ENCODE results near the gene NTRK1. TPM values are rescaled to one million over a fixed set of nuclear protein-coding genes. Genes with fewer than 3 reads are reported as not detected.

The NTRK1 gene
- total and polyA plus RNA-seq, 4 donors: 0.15 to 0.61 (median 0.24) TPM; not detected in 1

DNA sequence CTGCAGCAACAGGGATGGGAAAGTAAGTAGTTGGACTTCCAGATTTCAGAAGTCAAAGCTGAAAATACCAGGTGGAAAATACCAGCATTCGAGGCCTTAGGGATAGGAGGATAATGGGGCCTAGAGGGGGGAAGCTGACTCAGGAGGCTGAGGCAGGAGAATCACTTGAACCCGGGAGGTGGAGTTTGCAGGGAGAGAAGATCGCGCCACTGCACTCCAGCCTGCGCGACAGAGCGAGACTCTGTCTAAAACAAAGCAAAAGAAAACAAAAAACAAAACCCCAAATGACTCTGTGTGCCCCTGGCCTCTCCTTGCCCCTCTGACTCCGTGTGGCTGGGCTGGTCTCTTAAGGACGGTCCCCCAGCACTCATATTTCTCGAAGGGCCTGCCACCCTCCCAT lies 47.4 kb upstream of the NTRK1 start:
- 47 to 55% methylated on average over 10 of the region's 10 CpGs for WGBS, 2 donors
- no peaks in the 10 kb centered on the region for H3K36me3 ChIP-seq (ENCODE audit: control insufficient read depth in 4 of 4, insufficient read depth in 4 of 4, low read length in 4 of 4)

DNA sequence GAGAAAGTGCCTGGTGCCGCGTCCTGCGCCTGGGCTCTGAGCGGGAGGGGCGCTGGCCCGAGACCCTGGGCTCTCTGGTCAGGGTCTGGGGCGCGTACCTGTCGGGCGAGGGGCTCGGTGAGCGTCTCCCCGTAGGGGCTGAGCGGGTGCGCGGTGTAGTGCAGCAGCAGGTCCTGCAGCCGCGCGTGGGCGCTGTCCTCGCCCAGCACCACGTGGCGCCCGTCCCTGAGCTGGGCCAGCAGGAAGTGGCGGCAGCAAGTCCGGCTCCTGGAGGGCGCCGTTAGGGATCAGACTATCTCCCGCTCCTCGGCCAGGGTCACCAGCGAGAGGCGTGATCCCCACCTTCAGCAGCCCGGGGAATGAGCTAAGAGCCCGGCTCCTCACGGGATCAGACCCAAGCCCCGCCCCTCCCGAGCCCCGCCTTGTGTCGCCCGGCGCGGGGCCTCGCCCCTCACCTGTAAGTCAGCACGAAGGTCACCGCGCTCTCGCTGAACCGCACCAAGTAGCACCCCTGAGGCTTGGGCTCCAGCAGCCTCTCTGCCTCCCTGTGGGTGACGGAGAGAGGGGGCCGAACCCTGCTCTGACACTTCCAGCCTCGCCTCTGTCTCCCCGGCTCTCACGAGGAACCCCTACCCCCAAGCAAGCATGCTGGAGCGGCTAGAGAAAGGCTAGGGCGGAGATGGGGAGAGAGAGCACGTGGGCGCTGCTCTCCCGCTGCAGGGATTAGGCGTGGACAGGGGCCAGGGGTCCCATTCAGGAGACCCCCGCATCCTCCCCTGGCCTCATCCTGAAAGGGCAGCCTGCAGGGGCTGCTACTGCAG lies 46.7 kb upstream of the NTRK1 start:
- ATAC-seq (ENCODE audit: insufficient read depth, low FRiP score) (peak; percentile 54), DNase-seq (peak; percentile 52 to 73 (median 67))
- WGBS, 2 donors: 13 to 14% methylated on average over 50 to 60 of the region's 60 CpGs
- peaks cover 0 to 28% (median 8%) of the 10 kb centered on the region in 5 donors for H3K4me1 ChIP-seq (ENCODE audit: control insufficient read depth in 5 of 5, insufficient read depth in 5 of 5, low read length in 5 of 5)
- H3K27ac ChIP-seq (ENCODE audit: low read depth in 1 of 2, low read length in 1 of 2): no peak overlapping the region
- H3K9ac ChIP-seq (ENCODE audit: insufficient read depth in 1 of 2, low read length in 2 of 2): peak overlapping the region in 1 of 2 donors; percentile 12
- peaks cover 0 to 7% (median 0%) of the 10 kb centered on the region in 3 donors for H3K27me3 ChIP-seq (ENCODE audit: control insufficient read depth in 3 of 3, insufficient read depth in 3 of 3, low read length in 2 of 3)
- TF ChIP-seq, protein P1, sequence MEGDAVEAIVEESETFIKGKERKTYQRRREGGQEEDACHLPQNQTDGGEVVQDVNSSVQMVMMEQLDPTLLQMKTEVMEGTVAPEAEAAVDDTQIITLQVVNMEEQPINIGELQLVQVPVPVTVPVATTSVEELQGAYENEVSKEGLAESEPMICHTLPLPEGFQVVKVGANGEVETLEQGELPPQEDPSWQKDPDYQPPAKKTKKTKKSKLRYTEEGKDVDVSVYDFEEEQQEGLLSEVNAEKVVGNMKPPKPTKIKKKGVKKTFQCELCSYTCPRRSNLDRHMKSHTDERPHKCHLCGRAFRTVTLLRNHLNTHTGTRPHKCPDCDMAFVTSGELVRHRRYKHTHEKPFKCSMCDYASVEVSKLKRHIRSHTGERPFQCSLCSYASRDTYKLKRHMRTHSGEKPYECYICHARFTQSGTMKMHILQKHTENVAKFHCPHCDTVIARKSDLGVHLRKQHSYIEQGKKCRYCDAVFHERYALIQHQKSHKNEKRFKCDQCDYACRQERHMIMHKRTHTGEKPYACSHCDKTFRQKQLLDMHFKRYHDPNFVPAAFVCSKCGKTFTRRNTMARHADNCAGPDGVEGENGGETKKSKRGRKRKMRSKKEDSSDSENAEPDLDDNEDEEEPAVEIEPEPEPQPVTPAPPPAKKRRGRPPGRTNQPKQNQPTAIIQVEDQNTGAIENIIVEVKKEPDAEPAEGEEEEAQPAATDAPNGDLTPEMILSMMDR (IDR thresholded peaks at IDR 0.05; ENCODE audit: control extremely low read depth, extremely low read depth): peak; percentile 14
- no peaks in the 10 kb centered on the region for H3K36me3 ChIP-seq (ENCODE audit: control insufficient read depth in 4 of 4, insufficient read depth in 4 of 4, low read length in 4 of 4)
- peaks cover 0 to 2% (median 0%) of the 10 kb centered on the region in 4 donors for H3K9me3 ChIP-seq (ENCODE audit: control insufficient read depth in 4 of 4, insufficient read depth in 3 of 4, low read length in 3 of 4)
- H3K4me3 ChIP-seq: peak overlapping the region; percentile 6

More for the DNA sequence above, 47.4 kb upstream of the NTRK1 start:
- TF ChIP-seq, protein P1 (IDR thresholded peaks at IDR 0.05; ENCODE audit: control extremely low read depth, extremely low read depth): no peak
- Histone ChIP-seq H3K27me3 (ENCODE audit: control insufficient read depth in 3 of 3, insufficient read depth in 3 of 3, low read length in 2 of 3) (peaks cover 0 to 7% (median 0%) of the 10 kb centered on the region in 3 donors), H3K4me1 (ENCODE audit: control insufficient read depth in 5 of 5, insufficient read depth in 5 of 5, low read length in 5 of 5) (peaks cover 0 to 28% (median 8%) of the 10 kb centered on the region in 5 donors), H3K9me3 (ENCODE audit: control insufficient read depth in 4 of 4, insufficient read depth in 3 of 4, low read length in 3 of 4) (peaks cover 0 to 2% (median 0%) of the 10 kb centered on the region in 4 donors), H3K4me3 (no peak overlapping the region), H3K9ac (ENCODE audit: insufficient read depth in 1 of 2, low read length in 2 of 2) (no peak overlapping the region), H3K27ac (ENCODE audit: low read depth in 1 of 2, low read length in 1 of 2) (no peak overlapping the region)
- no peak for DNase-seq
- ATAC-seq (ENCODE audit: insufficient read depth, low FRiP score): no peak

DNA sequence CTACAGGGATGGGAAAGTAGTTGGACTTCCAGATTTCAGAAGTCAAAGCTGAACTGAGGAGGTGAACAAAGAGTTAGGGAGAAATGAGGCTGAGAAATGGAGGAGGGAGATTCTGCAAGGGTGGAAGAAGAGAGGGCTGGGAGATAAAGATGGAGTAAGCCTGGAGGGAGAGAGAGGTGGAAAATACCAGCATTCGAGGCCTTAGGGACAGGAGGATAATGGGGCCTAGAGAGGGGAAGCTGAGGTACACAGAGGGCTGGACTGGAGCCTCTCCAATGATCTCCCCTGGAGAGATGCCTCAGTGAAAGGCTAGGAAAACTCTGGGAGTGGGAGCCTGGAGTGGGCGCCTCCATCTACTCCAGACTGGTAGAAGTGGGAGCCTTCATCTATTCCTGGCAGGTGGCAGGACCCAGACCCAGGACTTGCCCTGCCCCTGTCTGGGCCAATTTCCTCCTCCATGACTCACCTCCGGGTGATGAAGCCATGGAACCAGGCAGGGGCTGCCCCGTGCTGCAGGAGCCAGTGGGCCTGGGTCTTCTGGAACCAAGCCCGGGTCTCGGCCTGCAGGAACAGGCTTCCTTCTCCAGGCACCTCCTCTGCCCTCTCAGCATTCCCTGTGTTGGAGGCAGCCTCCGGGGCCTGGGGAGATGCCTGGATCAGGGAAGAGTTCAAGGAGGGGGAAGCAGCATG lies 45.9 kb upstream of the NTRK1 start:
- peak overlapping the region in 1 of 2 donors; percentile 32 for H3K27ac ChIP-seq (ENCODE audit: low read depth in 1 of 2, low read length in 1 of 2)
- TF ChIP-seq, protein P1 (IDR thresholded peaks at IDR 0.05; ENCODE audit: control extremely low read depth, extremely low read depth): no peak
- H3K36me3 ChIP-seq (ENCODE audit: control insufficient read depth in 4 of 4, insufficient read depth in 4 of 4, low read length in 4 of 4): no peaks in the 10 kb centered on the region
- DNase-seq (no peak), ATAC-seq (ENCODE audit: insufficient read depth, low FRiP score) (no peak)
- H3K4me3 ChIP-seq: no peak overlapping the region
- peaks cover 0 to 28% (median 8%) of the 10 kb centered on the region in 5 donors for H3K4me1 ChIP-seq (ENCODE audit: control insufficient read depth in 5 of 5, insufficient read depth in 5 of 5, low read length in 5 of 5)
- H3K9ac ChIP-seq (ENCODE audit: insufficient read depth in 1 of 2, low read length in 2 of 2): no peak overlapping the region
- H3K9me3 ChIP-seq (ENCODE audit: control insufficient read depth in 4 of 4, insufficient read depth in 3 of 4, low read length in 3 of 4): peaks cover 0 to 2% (median 0%) of the 10 kb centered on the region in 4 donors
- 84 to 90% methylated on average over 7 of the region's 7 CpGs for WGBS, 2 donors
- peaks cover 0 to 7% (median 0%) of the 10 kb centered on the region in 3 donors for H3K27me3 ChIP-seq (ENCODE audit: control insufficient read depth in 3 of 3, insufficient read depth in 3 of 3, low read length in 2 of 3)

Data from lung (tissue), 12 donors.